Measurements from ENCODE around the gene HTR6. TPM values are rescaled to one million over a fixed set of nuclear protein-coding genes. Genes with fewer than 3 reads are reported as not detected.

Gene HTR6
- total RNA-seq, 6 experiments from 2014 or later, result not detected

GRCh38 chr1:19622204-19622603 lies 42.5 kb upstream of the HTR6 start:
- intact Hi-C loops (cut with DNase I), result no loop called here
- no peaks in the 10 kb centered on the region for H3K27me3 ChIP-seq
- peaks cover 0 to 19% (median 6%) of the 10 kb centered on the region in 4 donors for H3K4me1 ChIP-seq
- H3K36me3 ChIP-seq, result peaks cover 0 to 24% (median 6%) of the 10 kb centered on the region in 4 donors
- 100% methylated on average over 1 of the region's 1 CpG for WGBS (ENCODE audit: insufficient coverage, low coverage, low lambda C conversion rate, missing lambda C conversion rate)
- no peak for ATAC-seq
- TF ChIP-seq CTCF (IDR thresholded peaks at IDR 0.05), result no peak
- no peak for TF ChIP-seq POLR2A (IDR thresholded peaks at IDR 0.05)
- H3K4me3 ChIP-seq, result no peak overlapping the region
- no peak overlapping the region for H3K27ac ChIP-seq
- no peaks in the 10 kb centered on the region for H3K9me3 ChIP-seq
- DNase-seq, result no peak

- no peak overlapping the region for H3K27ac ChIP-seq
- no peak for DNase-seq
Measured at GRCh38 chr1:19623523-19623922, 41.2 kb upstream of the HTR6 start.

GRCh38 chr1:19625291-19625937 lies 39.3 kb upstream of the HTR6 start:
- Histone ChIP-seq H3K9me3 (no peaks in the 10 kb centered on the region), H3K27ac (no peak overlapping the region), H3K4me3 (no peak overlapping the region), H3K27me3 (no peaks in the 10 kb centered on the region), H3K4me1 (peaks cover 0 to 5% (median 0%) of the 10 kb centered on the region in 4 donors), H3K36me3 (peaks cover 0 to 30% (median 6%) of the 10 kb centered on the region in 4 donors)
- WGBS (ENCODE audit: insufficient coverage, low coverage, low lambda C conversion rate, missing lambda C conversion rate), result 90% methylated on average over 5 of the region's 8 CpGs
- intact Hi-C loops (cut with DNase I), result no loop called here
- TF ChIP-seq CTCF (IDR thresholded peaks at IDR 0.05) (no peak), POLR2A (IDR thresholded peaks at IDR 0.05) (no peak)
- ATAC-seq (no peak), DNase-seq (no peak)

More at GRCh38 chr1:19623523-19623922, 41.2 kb upstream of the HTR6 start:
- TF ChIP-seq POLR2A (IDR thresholded peaks at IDR 0.05) (no peak), CTCF (IDR thresholded peaks at IDR 0.05) (no peak)
- Histone ChIP-seq H3K27me3 (no peaks in the 10 kb centered on the region), H3K4me3 (no peak overlapping the region), H3K9me3 (no peaks in the 10 kb centered on the region), H3K36me3 (peaks cover 0 to 30% (median 6%) of the 10 kb centered on the region in 4 donors), H3K4me1 (peaks cover 0 to 19% (median 6%) of the 10 kb centered on the region in 4 donors)
- peak in 2 of 4 donors; percentile 68 to 85 for ATAC-seq
- 58% methylated on average over 3 of the region's 3 CpGs for WGBS (ENCODE audit: insufficient coverage, low coverage, low lambda C conversion rate, missing lambda C conversion rate)
- intact Hi-C loops (cut with DNase I), result no loop called here

- H3K27ac ChIP-seq, result no peak overlapping the region
- TF ChIP-seq CTCF (IDR thresholded peaks at IDR 0.05) (no peak), POLR2A (IDR thresholded peaks at IDR 0.05) (no peak)
- H3K9me3 ChIP-seq, result no peaks in the 10 kb centered on the region
- no peak for ATAC-seq
- H3K4me1 ChIP-seq, result no peaks in the 10 kb centered on the region
- no peaks in the 10 kb centered on the region for H3K27me3 ChIP-seq
- H3K4me3 ChIP-seq, result no peak overlapping the region
- peaks cover 0 to 26% (median 6%) of the 10 kb centered on the region in 4 donors for H3K36me3 ChIP-seq
- no peak for DNase-seq
- intact Hi-C loops (cut with DNase I), result no loop called here
- 95% methylated on average over 2 of the region's 3 CpGs for WGBS (ENCODE audit: insufficient coverage, low coverage, low lambda C conversion rate, missing lambda C conversion rate)
Measured at GRCh38 chr1:19628879-19629278, 35.8 kb upstream of the HTR6 start.
